Measurements from ENCODE around the gene PCYT1A. TPM values are rescaled to one million over a fixed set of nuclear protein-coding genes. Genes with fewer than 3 reads are reported as not detected.
A peak's percentile ranks its signal among the peaks of the same experiment; 100 is the strongest.

The PCYT1A gene
- total and polyA plus RNA-seq, 2 of the 13 experiments (the other 11 are each of a cell fraction or from before 2014, with no cell fraction given): 26.4 to 45.3 TPM

- TF ChIP-seq, protein P1, sequence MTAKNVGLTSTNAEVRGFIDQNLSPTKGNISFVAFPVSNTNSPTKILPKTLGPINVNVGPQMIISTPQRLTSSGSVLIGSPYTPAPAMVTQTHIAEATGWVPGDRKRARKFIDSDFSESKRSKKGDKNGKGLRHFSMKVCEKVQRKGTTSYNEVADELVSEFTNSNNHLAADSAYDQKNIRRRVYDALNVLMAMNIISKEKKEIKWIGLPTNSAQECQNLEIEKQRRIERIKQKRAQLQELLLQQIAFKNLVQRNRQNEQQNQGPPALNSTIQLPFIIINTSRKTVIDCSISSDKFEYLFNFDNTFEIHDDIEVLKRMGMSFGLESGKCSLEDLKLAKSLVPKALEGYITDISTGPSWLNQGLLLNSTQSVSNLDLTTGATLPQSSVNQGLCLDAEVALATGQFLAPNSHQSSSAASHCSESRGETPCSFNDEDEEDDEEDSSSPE (CRISPR knock-in tag; IDR thresholded peaks at IDR 0.05): 0 out of 2 replicates have a peak, but pooled peaks have one; percentile 28
- TF ChIP-seq, protein P2, sequence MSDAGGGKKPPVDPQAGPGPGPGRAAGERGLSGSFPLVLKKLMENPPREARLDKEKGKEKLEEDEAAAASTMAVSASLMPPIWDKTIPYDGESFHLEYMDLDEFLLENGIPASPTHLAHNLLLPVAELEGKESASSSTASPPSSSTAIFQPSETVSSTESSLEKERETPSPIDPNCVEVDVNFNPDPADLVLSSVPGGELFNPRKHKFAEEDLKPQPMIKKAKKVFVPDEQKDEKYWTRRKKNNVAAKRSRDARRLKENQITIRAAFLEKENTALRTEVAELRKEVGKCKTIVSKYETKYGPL (CRISPR knock-in tag; IDR thresholded peaks at IDR 0.05): no peak
- TF ChIP-seq ZNF121 (CRISPR knock-in tag; IDR thresholded peaks at IDR 0.05) (peak; percentile 87; the same call in 1 of the 2 replicates), SALL2 (CRISPR knock-in tag; IDR thresholded peaks at IDR 0.05) (no peak), MIER3 (CRISPR knock-in tag; IDR thresholded peaks at IDR 0.05; ENCODE audit: borderline replicate concordance) (peak; percentile 62; the same call in 1 of the 2 replicates), KLF12 (CRISPR knock-in tag; IDR thresholded peaks at IDR 0.05; ENCODE audit: borderline replicate concordance) (no peak), SRSF9 (IDR thresholded peaks at IDR 0.05; ENCODE audit: borderline replicate concordance, insufficient read depth, low read depth, low read length, poor library complexity, severe bottlenecking) (no peak), EZH2 (conservative IDR thresholded peaks at IDR 0.05; ENCODE audit: low read depth, low read length) (no peak), TBL1XR1 (IDR thresholded peaks at IDR 0.05; ENCODE audit: borderline replicate concordance, low read length, partially characterized antibody) (peak; percentile 64), ZNF207 (IDR thresholded peaks at IDR 0.05; ENCODE audit: borderline replicate concordance) (no peak), ZNF550 (CRISPR knock-in tag; IDR thresholded peaks at IDR 0.05; ENCODE audit: borderline replicate concordance) (no peak), ZNF788 (CRISPR knock-in tag; IDR thresholded peaks at IDR 0.05; ENCODE audit: borderline replicate concordance) (peak; percentile 82; the same call in 1 of the 2 replicates), BATF2 (CRISPR knock-in tag; IDR thresholded peaks at IDR 0.05) (no peak)
- TF ChIP-seq, protein P3, sequence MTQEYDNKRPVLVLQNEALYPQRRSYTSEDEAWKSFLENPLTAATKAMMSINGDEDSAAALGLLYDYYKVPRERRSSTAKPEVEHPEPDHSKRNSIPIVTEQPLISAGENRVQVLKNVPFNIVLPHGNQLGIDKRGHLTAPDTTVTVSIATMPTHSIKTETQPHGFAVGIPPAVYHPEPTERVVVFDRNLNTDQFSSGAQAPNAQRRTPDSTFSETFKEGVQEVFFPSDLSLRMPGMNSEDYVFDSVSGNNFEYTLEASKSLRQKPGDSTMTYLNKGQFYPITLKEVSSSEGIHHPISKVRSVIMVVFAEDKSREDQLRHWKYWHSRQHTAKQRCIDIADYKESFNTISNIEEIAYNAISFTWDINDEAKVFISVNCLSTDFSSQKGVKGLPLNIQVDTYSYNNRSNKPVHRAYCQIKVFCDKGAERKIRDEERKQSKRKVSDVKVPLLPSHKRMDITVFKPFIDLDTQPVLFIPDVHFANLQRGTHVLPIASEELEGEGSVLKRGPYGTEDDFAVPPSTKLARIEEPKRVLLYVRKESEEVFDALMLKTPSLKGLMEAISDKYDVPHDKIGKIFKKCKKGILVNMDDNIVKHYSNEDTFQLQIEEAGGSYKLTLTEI (CRISPR knock-in tag; conservative IDR thresholded peaks at IDR 0.05): no peak
- TF ChIP-seq, protein P4, sequence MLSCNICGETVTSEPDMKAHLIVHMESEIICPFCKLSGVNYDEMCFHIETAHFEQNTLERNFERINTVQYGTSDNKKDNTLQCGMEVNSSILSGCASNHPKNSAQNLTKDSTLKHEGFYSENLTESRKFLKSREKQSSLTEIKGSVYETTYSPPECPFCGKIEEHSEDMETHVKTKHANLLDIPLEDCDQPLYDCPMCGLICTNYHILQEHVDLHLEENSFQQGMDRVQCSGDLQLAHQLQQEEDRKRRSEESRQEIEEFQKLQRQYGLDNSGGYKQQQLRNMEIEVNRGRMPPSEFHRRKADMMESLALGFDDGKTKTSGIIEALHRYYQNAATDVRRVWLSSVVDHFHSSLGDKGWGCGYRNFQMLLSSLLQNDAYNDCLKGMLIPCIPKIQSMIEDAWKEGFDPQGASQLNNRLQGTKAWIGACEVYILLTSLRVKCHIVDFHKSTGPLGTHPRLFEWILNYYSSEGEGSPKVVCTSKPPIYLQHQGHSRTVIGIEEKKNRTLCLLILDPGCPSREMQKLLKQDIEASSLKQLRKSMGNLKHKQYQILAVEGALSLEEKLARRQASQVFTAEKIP (CRISPR knock-in tag; IDR thresholded peaks at IDR 0.05; ENCODE audit: borderline replicate concordance): no peak
- TF ChIP-seq, protein P5, sequence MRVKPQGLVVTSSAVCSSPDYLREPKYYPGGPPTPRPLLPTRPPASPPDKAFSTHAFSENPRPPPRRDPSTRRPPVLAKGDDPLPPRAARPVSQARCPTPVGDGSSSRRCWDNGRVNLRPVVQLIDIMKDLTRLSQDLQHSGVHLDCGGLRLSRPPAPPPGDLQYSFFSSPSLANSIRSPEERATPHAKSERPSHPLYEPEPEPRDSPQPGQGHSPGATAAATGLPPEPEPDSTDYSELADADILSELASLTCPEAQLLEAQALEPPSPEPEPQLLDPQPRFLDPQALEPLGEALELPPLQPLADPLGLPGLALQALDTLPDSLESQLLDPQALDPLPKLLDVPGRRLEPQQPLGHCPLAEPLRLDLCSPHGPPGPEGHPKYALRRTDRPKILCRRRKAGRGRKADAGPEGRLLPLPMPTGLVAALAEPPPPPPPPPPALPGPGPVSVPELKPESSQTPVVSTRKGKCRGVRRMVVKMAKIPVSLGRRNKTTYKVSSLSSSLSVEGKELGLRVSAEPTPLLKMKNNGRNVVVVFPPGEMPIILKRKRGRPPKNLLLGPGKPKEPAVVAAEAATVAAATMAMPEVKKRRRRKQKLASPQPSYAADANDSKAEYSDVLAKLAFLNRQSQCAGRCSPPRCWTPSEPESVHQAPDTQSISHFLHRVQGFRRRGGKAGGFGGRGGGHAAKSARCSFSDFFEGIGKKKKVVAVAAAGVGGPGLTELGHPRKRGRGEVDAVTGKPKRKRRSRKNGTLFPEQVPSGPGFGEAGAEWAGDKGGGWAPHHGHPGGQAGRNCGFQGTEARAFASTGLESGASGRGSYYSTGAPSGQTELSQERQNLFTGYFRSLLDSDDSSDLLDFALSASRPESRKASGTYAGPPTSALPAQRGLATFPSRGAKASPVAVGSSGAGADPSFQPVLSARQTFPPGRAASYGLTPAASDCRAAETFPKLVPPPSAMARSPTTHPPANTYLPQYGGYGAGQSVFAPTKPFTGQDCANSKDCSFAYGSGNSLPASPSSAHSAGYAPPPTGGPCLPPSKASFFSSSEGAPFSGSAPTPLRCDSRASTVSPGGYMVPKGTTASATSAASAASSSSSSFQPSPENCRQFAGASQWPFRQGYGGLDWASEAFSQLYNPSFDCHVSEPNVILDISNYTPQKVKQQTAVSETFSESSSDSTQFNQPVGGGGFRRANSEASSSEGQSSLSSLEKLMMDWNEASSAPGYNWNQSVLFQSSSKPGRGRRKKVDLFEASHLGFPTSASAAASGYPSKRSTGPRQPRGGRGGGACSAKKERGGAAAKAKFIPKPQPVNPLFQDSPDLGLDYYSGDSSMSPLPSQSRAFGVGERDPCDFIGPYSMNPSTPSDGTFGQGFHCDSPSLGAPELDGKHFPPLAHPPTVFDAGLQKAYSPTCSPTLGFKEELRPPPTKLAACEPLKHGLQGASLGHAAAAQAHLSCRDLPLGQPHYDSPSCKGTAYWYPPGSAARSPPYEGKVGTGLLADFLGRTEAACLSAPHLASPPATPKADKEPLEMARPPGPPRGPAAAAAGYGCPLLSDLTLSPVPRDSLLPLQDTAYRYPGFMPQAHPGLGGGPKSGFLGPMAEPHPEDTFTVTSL (CRISPR knock-in tag; IDR thresholded peaks at IDR 0.05; ENCODE audit: borderline replicate concordance): peak; percentile 85; the same call in 1 of the 2 replicates
These were observed 72.6 kb downstream of the PCYT1A start (continued) for GRCh38 chr3:196214783-196215441.
